T-helper 1 cell (primary cell): ENCODE data around the gene CSGALNACT2.
"Not testable (repeated sequence)": the region's sequence is repeated elsewhere in the genome, so short reads cannot be mapped to it uniquely, and the experiment has no call there.

Source experiments
- DNase-seq, 5 donors: peaks; one replicate each; pipeline ENCODE4 v3.0.0-alpha.2; 2012 to 2020

The CSGALNACT2 gene

DNA sequence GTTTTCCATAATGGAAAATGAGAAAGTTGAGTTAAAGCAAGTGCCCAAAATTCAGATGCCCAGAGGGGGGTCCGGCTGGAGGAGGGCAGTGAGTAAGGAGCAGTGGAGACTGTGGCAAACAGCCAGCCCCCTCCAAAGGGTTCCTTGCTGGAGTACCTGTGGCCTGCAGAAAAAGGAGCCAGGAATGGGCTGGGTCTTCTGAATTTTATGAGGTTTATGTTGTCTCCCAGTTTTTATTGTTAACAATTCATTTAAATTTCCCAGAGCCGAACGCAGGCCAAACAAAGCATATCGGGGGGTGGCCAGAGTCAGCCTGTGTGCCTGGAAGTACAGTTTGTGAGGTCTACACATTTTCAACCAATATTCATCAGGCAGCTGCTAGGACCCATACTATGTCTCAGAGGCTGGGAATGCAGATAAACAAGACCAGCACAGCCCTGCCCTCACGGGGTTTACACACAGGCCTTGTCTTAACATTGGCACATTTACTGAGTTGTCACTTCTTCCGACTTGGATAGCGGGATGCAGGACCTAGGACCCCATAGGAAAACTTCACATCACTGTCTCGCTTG, 12.9 kb upstream of the CSGALNACT2 start:
- DNase-seq = no peak

DNA sequence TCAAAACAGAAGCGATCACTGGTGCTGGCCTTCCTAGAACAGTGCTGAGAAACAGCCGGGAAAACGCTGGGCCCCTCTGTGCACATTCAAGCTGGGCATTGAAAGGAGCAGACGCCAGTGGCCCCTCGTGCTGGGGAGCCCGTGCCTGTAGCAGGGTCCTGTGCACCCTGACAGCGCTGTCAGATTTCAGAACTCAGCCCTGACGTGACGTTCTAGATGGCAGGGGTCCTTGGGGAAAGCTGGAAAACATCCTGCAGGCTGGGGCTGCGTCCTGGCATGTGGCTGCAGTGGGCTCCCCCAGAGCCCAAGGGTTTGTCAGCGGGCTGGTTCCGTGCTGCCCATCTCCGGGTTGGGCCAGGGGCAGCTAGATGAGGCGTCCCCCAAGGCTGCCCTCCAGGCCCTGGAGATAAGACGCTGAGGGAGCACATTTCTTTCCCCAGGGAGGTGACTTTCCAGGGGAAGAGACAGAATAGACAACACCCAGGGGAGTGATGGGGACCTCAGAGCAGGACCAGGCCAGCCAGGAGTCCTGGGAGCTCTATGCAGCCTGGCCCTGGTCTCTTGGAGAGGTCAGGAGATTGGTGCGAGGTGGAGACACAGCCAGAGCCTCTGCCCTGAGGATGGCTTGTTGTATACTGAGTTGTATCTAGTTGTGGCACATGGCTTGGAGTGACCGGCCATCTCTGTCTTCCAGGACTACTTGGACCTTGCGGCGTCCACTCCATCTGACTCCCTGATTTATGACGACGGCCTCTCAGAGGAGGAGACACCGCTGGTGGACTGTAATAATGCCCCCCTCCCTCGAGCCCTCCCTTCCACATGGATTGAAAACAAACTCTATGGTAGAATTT, 12.1 kb upstream of the CSGALNACT2 start:
- no peak for DNase-seq

DNA sequence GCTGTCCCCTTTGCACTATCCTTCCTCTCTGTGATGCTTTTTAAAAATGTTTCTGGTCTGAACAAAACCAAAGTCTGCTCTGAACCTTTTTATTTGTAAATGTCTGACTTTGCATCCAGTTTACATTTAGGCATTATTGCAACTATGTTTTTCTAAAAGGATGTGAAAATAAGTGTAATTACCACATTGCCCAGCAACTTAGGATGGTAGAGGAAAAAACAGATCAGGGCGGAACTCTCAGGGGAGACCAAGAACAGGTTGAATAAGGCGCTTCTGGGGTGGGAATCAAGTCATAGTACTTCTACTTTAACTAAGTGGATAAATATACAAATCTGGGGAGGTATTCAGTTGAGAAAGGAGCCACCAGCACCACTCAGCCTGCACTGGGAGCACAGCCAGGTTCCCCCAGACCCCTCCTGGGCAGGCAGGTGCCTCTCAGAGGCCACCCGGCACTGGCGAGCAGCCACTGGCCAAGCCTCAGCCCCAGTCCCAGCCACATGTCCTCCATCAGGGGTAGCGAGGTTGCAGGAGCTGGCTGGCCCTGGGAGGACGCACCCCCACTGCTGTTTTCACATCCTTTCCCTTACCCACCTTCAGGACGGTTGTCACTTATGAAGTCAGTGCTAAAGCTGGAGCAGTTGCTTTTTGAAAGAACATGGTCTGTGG, 11.4 kb upstream of the CSGALNACT2 start:
- no peak for DNase-seq

DNA sequence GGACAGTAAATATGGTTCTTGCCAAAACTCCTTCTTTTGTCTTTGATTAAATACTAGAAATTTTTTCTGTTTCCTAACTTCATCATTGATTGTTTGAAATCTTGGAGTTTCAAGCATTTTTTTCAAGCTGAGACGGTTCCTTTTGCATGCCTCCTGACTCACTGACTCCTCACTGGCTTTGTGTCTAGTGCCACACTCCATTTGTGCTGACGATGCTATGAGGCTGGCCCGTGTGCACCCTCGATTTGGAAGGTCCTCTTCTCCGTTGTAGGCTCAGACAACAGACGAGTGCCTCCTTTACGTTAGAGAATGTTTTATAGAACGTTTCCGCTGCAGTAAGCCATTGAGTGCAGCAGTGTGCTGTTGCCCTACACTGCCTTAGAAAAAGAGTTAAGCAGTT, 10.8 kb upstream of the CSGALNACT2 start:
- no peak for DNase-seq

DNA sequence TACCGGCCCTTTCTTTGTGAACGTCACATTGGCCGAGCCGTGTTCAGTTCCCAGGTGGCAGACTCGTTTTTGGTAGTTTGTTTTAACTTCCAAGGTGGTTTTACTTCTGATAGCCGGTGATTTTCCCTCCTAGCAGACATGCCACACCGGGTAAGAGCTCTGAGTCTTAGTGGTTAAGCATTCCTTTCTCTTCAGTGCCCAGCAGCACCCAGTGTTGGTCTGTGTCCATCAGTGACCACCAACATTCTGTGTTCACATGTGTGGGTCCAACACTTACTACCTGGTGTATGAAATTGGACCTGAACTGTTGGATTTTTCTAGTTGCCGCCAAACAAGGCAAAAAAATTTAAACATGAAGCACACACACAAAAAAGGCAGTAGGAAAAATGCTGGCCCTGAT, 9.9 kb upstream of the CSGALNACT2 start:
- DNase-seq = no peak

DNA sequence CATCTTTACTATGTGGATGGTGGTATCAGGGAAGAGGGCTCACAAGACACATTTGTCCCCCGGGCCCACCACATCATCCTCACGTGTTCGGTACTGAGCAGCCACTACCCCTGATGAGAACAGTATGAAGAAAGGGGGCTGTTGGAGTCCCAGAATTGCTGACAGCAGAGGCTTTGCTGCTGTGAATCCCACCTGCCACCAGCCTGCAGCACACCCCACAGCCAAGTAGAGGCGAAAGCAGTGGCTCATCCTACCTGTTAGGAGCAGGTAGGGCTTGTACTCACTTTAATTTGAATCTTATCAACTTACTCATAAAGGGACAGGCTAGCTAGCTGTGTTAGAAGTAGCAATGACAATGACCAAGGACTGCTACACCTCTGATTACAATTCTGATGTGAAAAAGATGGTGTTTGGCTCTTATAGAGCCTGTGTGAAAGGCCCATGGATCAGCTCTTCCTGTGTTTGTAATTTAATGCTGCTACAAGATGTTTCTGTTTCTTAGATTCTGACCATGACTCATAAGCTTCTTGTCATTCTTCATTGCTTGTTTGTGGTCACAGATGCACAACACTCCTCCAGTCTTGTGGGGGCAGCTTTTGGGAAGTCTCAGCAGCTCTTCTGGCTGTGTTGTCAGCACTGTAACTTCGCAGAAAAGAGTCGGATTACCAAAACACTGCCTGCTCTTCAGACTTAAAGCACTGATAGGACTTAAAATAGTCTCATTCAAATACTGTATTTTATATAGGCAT, 9.1 kb upstream of the CSGALNACT2 start:
- peak in 1 of 5 donors; percentile 86 for DNase-seq

DNA sequence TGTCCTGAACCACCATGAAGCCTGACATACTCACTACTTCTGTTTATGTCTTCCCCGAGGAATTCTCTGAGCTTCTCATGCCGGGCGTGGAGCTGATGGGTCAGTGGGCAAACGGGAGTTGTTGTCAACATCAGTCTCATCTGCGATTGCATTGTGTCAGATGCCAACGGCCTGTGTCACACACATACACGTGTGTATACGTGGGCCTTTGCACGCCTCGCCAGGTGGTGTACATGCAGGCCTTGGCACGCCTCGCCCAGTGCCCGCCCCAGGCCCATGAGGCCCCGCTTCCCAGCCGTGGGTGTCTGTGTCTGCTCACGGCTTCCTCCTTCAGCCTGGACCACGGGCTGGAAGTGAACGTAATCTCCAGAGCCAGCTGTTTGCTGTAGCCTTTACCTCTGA, 7.5 kb upstream of the CSGALNACT2 start:
- no peak for DNase-seq

DNA sequence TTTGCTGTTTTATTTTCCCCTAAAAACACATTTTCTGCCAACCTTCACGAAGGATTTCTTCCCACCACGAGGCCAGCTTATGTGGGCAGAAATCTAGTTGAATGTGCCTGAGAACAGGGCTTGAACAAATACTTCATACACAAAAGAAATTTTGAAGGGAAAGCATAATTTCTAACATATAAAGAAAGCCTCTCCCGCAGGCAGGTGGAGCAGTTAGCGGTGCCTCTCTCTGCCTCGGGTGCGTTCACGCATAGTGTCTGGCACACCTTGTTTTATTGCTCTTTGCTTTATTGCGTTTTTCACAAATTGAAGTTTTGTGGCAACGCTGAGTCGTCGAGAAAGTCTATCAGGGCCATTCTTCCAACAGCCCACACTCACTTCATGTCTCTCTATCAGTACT, 7.0 kb upstream of the CSGALNACT2 start:
- DNase-seq = no peak

DNA sequence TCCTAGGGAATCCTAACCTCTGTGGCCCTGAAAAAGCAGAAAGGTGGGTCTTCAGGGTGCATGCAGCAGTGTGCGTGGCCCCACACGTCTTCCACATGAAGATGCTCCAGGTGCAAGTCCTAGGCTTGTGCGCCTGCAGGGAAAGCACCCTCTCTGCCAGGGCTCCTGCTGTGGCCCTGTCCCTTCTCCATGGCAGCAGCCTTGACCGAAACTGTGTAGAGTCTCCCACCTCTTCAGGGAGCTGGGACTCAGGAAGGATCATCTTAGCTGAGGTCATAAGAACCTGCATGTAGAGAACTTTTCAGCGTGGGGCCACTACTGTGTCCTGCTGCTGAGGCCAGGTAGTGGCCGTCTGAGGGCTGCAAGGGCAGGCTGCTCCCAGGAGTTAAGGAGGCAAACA, 6.3 kb upstream of the CSGALNACT2 start:
- no peak for DNase-seq

DNA sequence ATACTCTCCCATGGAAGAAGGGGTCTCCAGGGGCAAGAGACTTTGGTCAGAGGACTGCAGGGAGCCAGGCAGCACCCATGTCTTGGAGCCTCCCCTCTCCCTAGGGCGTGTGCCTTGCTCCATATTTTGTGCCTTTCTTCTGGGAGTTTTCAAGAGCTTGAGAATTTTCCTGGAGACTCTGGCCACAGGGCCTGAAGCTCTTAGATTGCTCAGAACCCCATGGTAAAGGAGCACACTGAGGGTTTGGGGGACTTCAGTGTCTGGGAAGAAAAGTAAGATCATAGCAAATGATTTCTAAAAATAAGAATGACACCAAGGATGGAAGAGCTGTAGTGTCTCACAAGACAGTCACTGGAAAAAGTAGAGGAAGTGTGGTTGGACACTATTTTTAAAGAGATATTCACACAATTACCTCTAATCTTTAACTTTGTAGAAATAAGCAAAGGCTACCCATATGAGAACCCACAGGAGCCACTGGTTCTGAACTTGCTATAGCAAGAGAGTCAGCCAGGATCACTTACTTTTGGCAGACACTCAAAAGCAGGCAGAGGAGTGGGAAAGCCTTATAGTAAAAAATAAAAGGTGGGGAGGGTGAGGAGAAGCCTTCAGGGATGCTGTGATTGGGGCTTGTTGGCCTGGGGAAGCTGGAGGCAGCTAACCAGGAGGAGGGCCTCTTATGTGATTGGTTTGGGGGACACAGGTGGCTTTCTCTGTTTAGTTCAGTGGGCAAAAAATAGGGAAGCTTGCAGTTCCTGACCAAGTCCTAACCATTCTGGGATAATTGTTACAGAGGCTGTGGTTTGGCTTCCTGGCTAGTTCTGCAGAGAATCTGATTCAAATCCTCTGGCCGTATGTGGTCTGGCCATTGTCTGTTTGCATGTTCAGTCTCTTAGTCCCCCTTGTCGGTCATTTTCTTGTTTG, 5.1 kb upstream of the CSGALNACT2 start:
- no peak for DNase-seq

DNA sequence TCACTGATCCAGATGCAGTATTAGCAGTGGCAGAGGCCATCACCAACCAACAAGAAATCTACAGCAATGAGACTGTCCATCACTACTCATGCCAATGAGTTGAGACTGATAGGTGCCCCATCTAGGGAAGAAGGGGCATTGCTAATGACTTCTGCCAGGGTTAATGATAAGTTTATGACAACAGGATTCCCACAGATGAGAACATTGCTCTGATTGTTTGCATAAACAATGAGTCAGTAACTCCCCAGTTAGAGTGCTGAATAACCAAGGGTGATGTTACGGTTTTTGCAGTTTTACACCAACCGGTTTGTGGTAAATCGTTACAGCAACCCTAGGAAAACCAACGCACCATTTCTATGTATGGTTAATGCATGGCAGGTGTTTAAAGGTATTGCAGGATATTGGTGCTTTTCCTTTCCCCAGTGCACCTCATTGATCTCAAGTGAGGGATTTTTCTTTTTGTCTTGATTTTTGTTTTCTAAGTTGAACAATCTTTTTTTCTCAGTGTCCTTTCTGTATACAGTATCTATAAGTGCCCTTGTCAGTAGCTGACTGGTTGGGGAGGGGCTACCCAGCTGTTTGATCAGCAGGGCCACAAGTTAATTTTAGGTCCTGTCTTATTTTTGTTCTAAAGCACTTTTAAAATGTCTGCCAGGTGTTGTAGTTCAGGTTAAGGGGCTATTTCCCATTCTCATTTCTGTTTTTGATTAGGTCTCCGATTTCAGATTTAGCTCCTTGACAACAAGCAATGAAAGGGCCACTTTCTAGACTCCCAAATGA, 3.9 kb upstream of the CSGALNACT2 start:
- no peak for DNase-seq

DNA sequence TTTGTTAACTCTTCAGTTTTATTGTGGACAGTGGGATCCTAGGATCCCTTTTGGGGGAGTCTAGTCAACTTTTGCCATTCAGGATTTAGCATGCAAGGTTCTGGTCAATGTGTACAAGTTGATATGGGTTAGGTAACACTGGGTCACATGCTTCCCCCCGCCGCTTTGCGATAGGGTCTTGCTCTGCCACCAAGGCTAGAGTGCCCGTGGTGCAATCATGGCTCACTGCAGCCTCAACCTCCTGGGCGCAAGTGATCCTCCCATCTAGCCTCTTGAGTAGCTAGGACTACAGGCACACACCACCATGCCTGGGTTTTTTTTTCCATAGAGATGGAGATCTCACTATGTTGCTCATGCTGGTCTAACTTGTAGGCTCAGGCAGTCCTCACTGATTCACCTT, 3.2 kb upstream of the CSGALNACT2 start:
- no peak for DNase-seq

DNA sequence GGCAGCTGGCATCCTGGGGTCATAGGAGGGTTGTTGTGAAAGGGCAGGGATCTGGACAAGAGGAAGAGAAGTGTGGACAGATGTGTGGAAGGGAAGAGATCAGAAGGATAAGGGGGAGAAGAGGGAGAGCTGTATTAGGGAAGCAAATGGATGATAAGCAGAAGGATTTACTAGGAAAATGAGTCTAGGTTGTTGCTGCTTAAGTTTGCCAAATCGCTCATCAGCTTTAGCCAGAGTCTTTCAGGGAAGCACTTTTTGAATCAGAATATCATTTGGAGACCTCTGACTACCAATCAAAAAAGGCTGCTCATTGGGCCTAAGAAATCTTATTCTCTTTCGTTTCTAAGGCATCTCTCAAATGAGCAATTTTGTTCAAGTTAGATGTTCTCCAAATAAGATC, 2.6 kb upstream of the CSGALNACT2 start:
- no peak for DNase-seq

DNA sequence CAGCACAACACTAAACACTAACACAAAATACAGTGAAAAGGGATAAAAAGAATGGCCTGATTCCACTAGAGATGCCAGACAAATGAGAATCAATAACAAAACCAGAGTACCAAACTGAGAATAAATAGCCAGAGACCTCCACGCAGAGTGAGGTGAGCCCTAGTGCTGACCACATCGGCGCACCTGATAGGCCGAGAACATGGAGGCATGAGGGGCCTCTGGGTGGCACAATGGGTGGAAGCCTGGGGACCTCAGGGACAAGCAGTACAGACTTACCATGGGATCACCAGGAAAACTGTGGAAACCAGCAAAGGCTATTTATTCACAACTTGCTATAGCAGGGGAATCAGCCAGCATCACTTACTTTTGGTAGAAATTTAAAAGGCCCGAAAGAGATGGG, 1.8 kb upstream of the CSGALNACT2 start:
- no peak for DNase-seq

DNA sequence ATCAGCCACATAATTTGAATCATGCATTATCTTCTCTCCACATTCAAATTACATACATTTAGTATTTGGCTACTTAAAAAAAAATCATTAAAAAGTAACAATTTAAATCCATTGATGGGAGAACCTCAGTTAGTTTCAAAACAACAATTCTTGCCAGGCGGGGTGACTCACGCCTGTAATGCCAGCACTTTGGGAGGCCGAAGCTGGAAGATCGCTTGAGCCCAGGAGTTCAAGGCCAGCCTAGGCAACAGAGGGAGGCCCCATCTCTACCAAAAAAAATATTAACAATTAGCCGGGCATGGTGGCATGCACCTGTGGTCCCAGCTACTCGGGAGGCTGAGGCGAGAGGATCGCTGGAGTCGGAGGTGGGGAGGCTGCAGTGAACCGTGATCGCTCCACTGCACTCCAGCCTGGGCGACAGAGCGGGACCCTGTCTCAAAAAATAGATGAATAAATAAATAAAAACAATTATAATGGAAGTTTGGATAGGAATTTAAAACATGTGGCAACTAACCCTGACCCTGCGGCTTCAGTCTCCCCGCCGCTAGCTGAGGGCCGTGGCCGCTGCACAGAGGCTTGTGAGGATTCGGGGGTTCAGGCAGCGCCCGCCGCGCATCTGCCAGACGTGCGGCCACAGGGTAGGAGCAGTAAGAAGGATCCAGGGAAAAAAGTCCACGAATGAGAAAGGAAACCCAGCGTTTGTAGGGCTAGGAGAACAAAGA, 1.1 kb upstream of the CSGALNACT2 start:
- no peak for DNase-seq

DNA sequence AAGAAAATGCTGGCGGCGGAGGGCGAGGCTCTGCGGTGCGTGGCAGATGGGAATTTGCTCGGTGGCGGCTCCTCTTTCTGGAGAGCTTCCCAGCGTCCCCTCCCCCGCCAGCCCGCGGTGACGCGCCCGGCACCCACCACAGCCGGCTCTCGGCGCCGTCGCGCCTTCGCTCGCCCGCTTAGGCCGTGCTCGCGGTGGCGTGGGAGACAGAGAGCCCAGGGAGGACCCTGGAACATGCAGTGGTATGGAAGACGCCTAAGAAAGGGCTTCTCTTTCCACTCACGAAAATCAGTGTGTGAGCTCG, 576 bp upstream of the CSGALNACT2 start:
- peak in 3 of 5 donors; percentile 9 to 38 (median 35) for DNase-seq

DNA sequence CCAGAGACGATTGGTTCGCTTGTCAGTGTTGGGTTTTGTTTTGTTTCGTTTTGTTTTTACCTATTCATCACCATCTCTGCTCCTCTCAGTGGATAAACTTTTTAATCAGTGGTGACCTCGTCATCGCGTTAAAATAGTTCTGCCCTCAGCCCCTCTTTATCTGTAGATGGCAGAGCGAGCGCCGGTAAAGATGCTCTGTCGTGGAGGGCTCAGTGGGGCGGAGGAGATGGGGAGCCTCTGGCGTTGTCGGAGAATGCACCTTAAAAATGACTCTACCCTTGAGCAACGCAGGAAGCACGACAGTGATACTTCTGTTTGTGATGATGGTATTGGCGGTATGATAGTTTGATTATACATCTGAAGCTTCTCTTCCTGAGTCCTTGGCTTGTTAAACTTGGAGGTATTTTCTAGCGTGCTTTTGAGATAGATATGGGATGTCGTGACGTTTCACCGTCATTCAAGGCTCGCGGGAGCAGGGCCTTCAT, 554 bp downstream of the CSGALNACT2 start:
- DNase-seq = peak in 4 of 5 donors; percentile 40 to 83 (median 56)

DNA sequence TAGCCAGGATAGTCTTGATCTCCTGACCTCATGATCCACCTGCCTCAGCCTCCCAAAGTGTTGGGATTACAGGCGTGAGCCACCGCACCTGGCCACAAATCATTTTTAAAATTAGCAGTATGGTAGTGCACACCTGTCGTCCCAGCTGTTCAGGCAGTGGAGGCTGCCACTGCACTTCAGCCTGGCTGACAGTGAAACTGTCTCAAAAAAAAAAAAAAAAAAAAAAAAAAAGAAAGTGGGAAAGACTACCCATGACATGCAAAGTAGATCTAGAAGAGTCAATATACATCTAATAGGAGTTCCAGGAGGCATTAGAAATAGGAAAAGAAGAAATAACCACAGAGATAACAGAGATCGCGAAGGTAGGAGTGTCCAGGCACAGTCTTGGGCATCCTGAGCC, 3.2 kb downstream of the CSGALNACT2 start:
- DNase-seq = no peak

DNA sequence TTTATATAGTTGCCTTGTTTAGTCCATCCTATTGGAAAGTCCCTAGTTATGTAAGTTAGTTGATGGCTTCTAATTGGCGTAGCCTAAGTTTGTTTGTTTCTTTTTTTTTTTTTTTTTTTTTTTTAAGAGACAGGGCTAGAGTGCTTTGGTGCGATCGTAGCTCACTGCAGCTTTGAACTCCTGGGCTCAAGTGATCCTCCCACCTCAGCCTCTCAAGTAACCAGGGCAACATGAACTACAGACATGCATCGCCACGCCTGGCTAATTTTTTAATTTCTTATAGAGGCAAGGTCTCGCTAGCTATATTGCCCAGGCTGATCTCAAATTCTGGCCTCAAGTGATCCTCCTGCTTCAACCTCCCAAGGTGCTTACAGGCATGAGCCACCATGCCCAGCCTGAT, 7.1 kb downstream of the CSGALNACT2 start:
- DNase-seq = no peak

DNA sequence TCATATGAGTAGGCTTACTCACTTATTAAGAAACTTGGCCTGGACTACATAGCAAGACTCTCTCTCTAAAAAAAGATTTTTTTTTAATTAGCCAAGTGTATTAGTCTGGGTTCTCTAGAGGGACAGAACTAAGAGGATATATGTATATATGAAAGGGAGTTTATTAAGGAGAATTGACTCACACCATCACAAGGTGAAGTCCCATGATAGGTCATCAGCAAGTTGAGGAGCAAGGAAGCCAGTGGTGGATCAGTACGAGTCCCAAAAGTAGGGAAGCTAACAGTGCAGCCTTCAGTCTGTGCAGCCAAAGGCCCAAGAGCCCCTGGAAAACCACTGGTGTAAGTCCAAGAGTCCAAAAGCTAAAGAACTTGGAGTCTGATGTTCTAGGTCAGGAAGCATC, 7.7 kb downstream of the CSGALNACT2 start:
- not testable (repeated sequence) for DNase-seq

DNA sequence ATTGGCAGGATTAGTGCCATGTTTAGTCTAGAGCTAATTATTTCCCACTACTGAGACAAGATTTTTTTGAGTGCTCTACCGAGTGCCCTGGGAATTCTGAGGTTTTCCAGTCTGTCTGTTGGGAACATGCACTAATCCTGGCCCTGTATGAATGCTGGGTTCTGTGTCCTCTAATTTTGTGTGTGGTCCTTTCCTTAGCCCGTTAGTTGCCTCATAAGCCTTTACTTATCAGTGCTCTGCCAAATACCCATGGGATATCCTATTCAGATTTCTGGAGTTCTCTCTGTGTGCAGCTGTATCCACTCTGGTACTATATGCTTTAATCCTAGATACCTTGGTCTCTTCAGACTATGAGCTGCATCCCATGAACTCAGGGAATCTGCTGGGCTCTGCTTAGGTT, 13.1 kb downstream of the CSGALNACT2 start:
- no peak for DNase-seq
